Psoas muscle (tissue), 8 donors: ENCODE results near the gene C1orf210. TPM values are rescaled to one million over a fixed set of nuclear protein-coding genes. Genes with fewer than 3 reads are reported as not detected.

Experiments used
- ATAC-seq, 4 donors: fragments of 200-7000 bp; cut with Tn5 transposase; one replicate each; pipeline ENCODE4 v1.9.1; 2020; ENCODE audit warnings: moderate library complexity in 3 of 4, mild to moderate bottlenecking in 2 of 4
- DNase-seq, 2 donors: peaks; one replicate each; pipeline ENCODE4 v3.0.0-alpha.2; 2020
- H3K27ac ChIP-seq: fragments of 200-600 bp; one replicate; pipeline ENCODE4 v1.8.0; 2022
- H3K27me3 ChIP-seq, 3 donors: fragments of 200-600 bp in 1 of 3; one replicate each; pipeline versions ENCODE4 v1.6.1 to v1.8.0; 2013 to 2022; ENCODE audit warnings: low read length in 2 of 3, mild to moderate bottlenecking in 2 of 3, moderate library complexity in 1 of 3; ENCODE audit not compliant: insufficient read depth in 3 of 3
- H3K36me3 ChIP-seq, 2 donors: fragments of 200-600 bp in 1 of 2; one replicate each; pipeline versions ENCODE4 v1.6.1 to v1.8.0; 2013 to 2022; ENCODE audit warnings: low read depth in 1 of 2, mild to moderate bottlenecking in 1 of 2, moderate library complexity in 1 of 2; ENCODE audit not compliant: insufficient read depth in 1 of 2
- H3K4me1 ChIP-seq: fragments of 200-600 bp; one replicate; pipeline ENCODE4 v1.8.0; 2022
- H3K4me3 ChIP-seq: fragments of 200-600 bp; one replicate; pipeline ENCODE4 v1.8.0; 2022; ENCODE audit warnings: mild to moderate bottlenecking
- H3K9me3 ChIP-seq: fragments of 200-600 bp; one replicate; pipeline ENCODE4 v1.8.0; 2022
- CTCF ChIP-seq: fragments of 200-600 bp; IDR thresholded peaks from one replicate; pipeline ENCODE4 v1.8.0; 2022; ENCODE audit warnings: antibody characterized with exemption
- WGBS, 3 donors: extraction: QIAGEN DNeasy Blood & Tissue Kit; methylation state at CpG; one replicate each; pipeline versions ENCODE4 v1.1.6 to v1.1.7; 2013; 5-methylcytosine and 5-hydroxymethylcytosine counted together
- intact Hi-C, 2 donors: fragments of 100-400 bp; cut with DNase I; formaldehyde crosslinking; loops; one replicate each; pipeline versions ENCODE4 v1.11.0 to v1.14.2; 2022
- polyA plus RNA-seq, 3 donors: library from polyadenylated mRNA; stranded (reverse); fragments of 200-250 nt; gene quantifications; one replicate each; pipeline ENCODE4 v1.2.3, GENCODE V29; 2013
- total RNA-seq, 4 donors: library from RNA; stranded (reverse); fragmentation: NEBNext Ultra II Directional in 2 of 4; extraction: Animal tissue kit (Norgen Biotek cat#: 25700) in 2 of 4; gene quantifications; one replicate each; pipeline versions ENCODE4 v1.2.1 to v1.2.4, GENCODE V29; 2021 to 2023
- donor health status: healthy with polysubstance abuse.
- donor health status: DM: no; HTN: no; CAD: no; lungs with moderate emphysema.
- donor health status: Bipolar disorder and iron deficiency.
- donor health status: healthy.
- donor health status: DM: yes; HTN: yes; CAD: no.
- donor health status: DM: no; HTN: no; CAD: no.
- donor health status: DM: no; HTN: no; CAD: no.
- donor health status: DM: yes; HTN: yes; CAD: no.

The C1orf210 gene
- total and polyA plus RNA-seq, 7 donors, result 0.12 TPM; not detected in 6

GRCh38 chr1:43321331-43321891, 36.0 kb upstream of the C1orf210 start:
- DNase-seq (no peak), ATAC-seq (no peak)

GRCh38 chr1:43319766-43320165, 34.4 kb upstream of the C1orf210 start:
- intact Hi-C loops, result loop anchor here in 1 of 2 donors (10.0 kb wide), 1 partner anchor 1175 kb away; no protein-coding TSS in a partner anchor
- no peak for ATAC-seq
- Histone ChIP-seq H3K27ac (no peak overlapping the region), H3K4me3 (no peak overlapping the region), H3K27me3 (no peaks in the 10 kb centered on the region), H3K9me3 (no peaks in the 10 kb centered on the region), H3K36me3 (no peaks in the 10 kb centered on the region), H3K4me1 (no peaks in the 10 kb centered on the region)
- no peak for TF ChIP-seq CTCF
- 65 to 93% (median 67%) methylated on average over 3 of the region's 3 CpGs for WGBS, 3 donors
- DNase-seq, result no peak

More at GRCh38 chr1:43321331-43321891, 36.0 kb upstream of the C1orf210 start:
- H3K4me3 ChIP-seq, result no peak overlapping the region
- no peaks in the 10 kb centered on the region for H3K27me3 ChIP-seq
- intact Hi-C loops, result no loop called here
- H3K36me3 ChIP-seq, result no peaks in the 10 kb centered on the region
- no peak overlapping the region for H3K27ac ChIP-seq
- TF ChIP-seq CTCF, result no peak
- 91 to 98% (median 93%) methylated on average over 15 to 16 of the region's 16 CpGs for WGBS, 3 donors
- no peaks in the 10 kb centered on the region for H3K9me3 ChIP-seq
- no peaks in the 10 kb centered on the region for H3K4me1 ChIP-seq

- no peak for ATAC-seq
- H3K36me3 ChIP-seq, result no peaks in the 10 kb centered on the region
- no peak for TF ChIP-seq CTCF
- no peak overlapping the region for H3K27ac ChIP-seq
- 91 to 92% (median 92%) methylated on average over 5 of the region's 5 CpGs for WGBS, 3 donors
- no peaks in the 10 kb centered on the region for H3K27me3 ChIP-seq
- intact Hi-C loops, result loop anchor here in 1 of 2 donors (10.0 kb wide), 1 partner anchor 1174 kb away; no protein-coding TSS in a partner anchor
- H3K9me3 ChIP-seq, result no peaks in the 10 kb centered on the region
- no peak overlapping the region for H3K4me3 ChIP-seq
- H3K4me1 ChIP-seq, result no peaks in the 10 kb centered on the region
- no peak for DNase-seq
Measured at GRCh38 chr1:43319288-43319687, 33.9 kb upstream of the C1orf210 start.

GRCh38 chr1:43318831-43319230, 33.5 kb upstream of the C1orf210 start:
- H3K27me3 ChIP-seq, result no peaks in the 10 kb centered on the region
- DNase-seq (no peak), ATAC-seq (no peak)
- TF ChIP-seq CTCF, result no peak
- no peak overlapping the region for H3K4me3 ChIP-seq
- WGBS, 3 donors, result 69 to 80% (median 79%) methylated on average over 4 of the region's 4 CpGs
- H3K4me1 ChIP-seq, result no peaks in the 10 kb centered on the region
- intact Hi-C loops, result loop anchor here in 1 of 2 donors (10.0 kb wide), 1 partner anchor 1174 kb away; no protein-coding TSS in a partner anchor
- H3K9me3 ChIP-seq, result no peaks in the 10 kb centered on the region
- H3K36me3 ChIP-seq, result no peaks in the 10 kb centered on the region
- no peak overlapping the region for H3K27ac ChIP-seq
